GM18909 (cell line): ENCODE results near the gene VOPP1.
"Not testable (repeated sequence)": the region's sequence is repeated elsewhere in the genome, so short reads cannot be mapped to it uniquely, and the experiment has no call there.

ENCODE experiments used
- ATAC-seq: cut with Tn5 transposase; IDR thresholded peaks from one replicate; pipeline ENCODE4 v1.9.1; 2021; ENCODE audit warnings: mild to moderate bottlenecking; ENCODE audit not compliant: unreplicated experiment, poor library complexity

The VOPP1 gene

GRCh38 chr7:55515569-55516279 is 56.6 kb downstream of the VOPP1 start:
- ATAC-seq = peak; percentile 38

GRCh38 chr7:55514546-55515265 is 57.6 kb downstream of the VOPP1 start:
- no peak for ATAC-seq

- ATAC-seq = no peak
Observed at GRCh38 chr7:55513868-55514267, 58.4 kb downstream of the VOPP1 start.

- ATAC-seq = no peak
Observed at GRCh38 chr7:55512635-55513191, 59.6 kb downstream of the VOPP1 start.

GRCh38 chr7:55510621-55511020 is 61.7 kb downstream of the VOPP1 start:
- peak; percentile 39 for ATAC-seq

- not testable (repeated sequence) for ATAC-seq
Observed at GRCh38 chr7:55510206-55510605, 62.1 kb downstream of the VOPP1 start.

- no peak for ATAC-seq
Observed at GRCh38 chr7:55509322-55509721, 63.0 kb downstream of the VOPP1 start.

GRCh38 chr7:55508221-55509011 is 63.9 kb downstream of the VOPP1 start:
- peak; percentile 69 for ATAC-seq

GRCh38 chr7:55507743-55508142 is 64.6 kb downstream of the VOPP1 start:
- no peak for ATAC-seq

GRCh38 chr7:55504967-55505658 is 67.2 kb downstream of the VOPP1 start:
- ATAC-seq = no peak

GRCh38 chr7:55504093-55504859 is 68.0 kb downstream of the VOPP1 start:
- ATAC-seq = no peak

GRCh38 chr7:55502858-55503440 is 69.4 kb downstream of the VOPP1 start:
- ATAC-seq = no peak

- no peak for ATAC-seq
Observed at GRCh38 chr7:55502124-55502857, 70.0 kb downstream of the VOPP1 start.

GRCh38 chr7:55501611-55502010 is 70.7 kb downstream of the VOPP1 start:
- ATAC-seq = no peak

- ATAC-seq = no peak
Observed at GRCh38 chr7:55500117-55500756, 72.1 kb downstream of the VOPP1 start.

- ATAC-seq = no peak
Observed at GRCh38 chr7:55499591-55499990, 72.7 kb downstream of the VOPP1 start.

- no peak for ATAC-seq
Observed at GRCh38 chr7:55498770-55499169, 73.5 kb downstream of the VOPP1 start.

GRCh38 chr7:55498142-55498541 is 74.2 kb downstream of the VOPP1 start:
- ATAC-seq = no peak
